GM12878 (cell line): Measurements from ENCODE around the gene KCNK5. TPM values are rescaled to one million over a fixed set of nuclear protein-coding genes. Genes with fewer than 3 reads are reported as not detected.

ENCODE experiments used
- ATAC-seq: fragments of 200-7000 bp; cut with Tn5 transposase; 3 replicates; pipeline ENCODE4 v1.9.1; 2020; ENCODE audit warnings: mild to moderate bottlenecking, moderate library complexity
- BruUV-seq: library from RNA; stranded (reverse); fragments of 400-500 nt; replicated peaks from 2 replicates; lab custom pipeline; 2021; lab: Mats Ljungman, UMichigan
- CTCF ChIA-PET: fragments of 300-600 bp; sonication (Branson Sonifier 250); formaldehyde crosslinking; extraction: SDS; loops from one replicate; lab custom pipeline; 2021; ENCODE audit warnings: inconsistent platforms; lab: Yijun Ruan, JAX
- POLR2A ChIA-PET: fragments of 350-600 bp; formaldehyde crosslinking; extraction: SDS; loops from one replicate; lab custom pipeline; 2021; ENCODE audit warnings: inconsistent platforms; lab: Charles Lee
- RAD21 ChIA-PET: fragments of 300-600 bp; sonication (Branson Sonifier 250); formaldehyde crosslinking; loops from one replicate; lab custom pipeline; 2023; ENCODE audit warnings: antibody characterized with exemption; ENCODE audit not compliant: unreplicated experiment; lab: Charles Lee
- SMC1A ChIA-PET: fragments of 300-600 bp; sonication (Branson Sonifier 250); formaldehyde crosslinking; loops from one replicate; lab custom pipeline; 2023; ENCODE audit not compliant: unreplicated experiment, uncharacterized antibody; lab: Charles Lee
- DNase-seq: peaks from one replicate; pipeline ENCODE4 v3.0.0-alpha.2; 2011; ENCODE audit warnings: low read depth, low spot score
- FAIRE-seq: peaks from 3 replicates; lab custom pipeline; 2011; peaks lifted over from hg19 to GRCh38; lab: Jason Lieb, UNC
- H2AFZ ChIP-seq: 2 replicates; pipeline ENCODE4 v1.6.0; 2011; ENCODE audit warnings: low read depth, low read length, control low read depth; ENCODE audit not compliant: control insufficient read depth
- H3K27ac ChIP-seq: 2 replicates; pipeline ENCODE4 v1.5.1; 2011; ENCODE audit warnings: control low read depth; ENCODE audit not compliant: control insufficient read depth, insufficient read depth
- H3K27me3 ChIP-seq, 2 experiments: replicated peaks in 1 of 2; 2 replicates each; pipeline versions ENCODE4 v1.6.0 to v1.6.1; 2011; ENCODE audit warnings: low read length in 1 of 2; ENCODE audit not compliant: control insufficient read depth in 2 of 2, insufficient read depth in 2 of 2
- H3K36me3 ChIP-seq, 2 experiments: 2 replicates each; pipeline ENCODE4 v1.5.1; 2011; ENCODE audit warnings: low read length in 1 of 2; ENCODE audit not compliant: control insufficient read depth in 2 of 2, insufficient read depth in 2 of 2
- H3K4me1 ChIP-seq: 2 replicates; pipeline ENCODE4 v1.6.1; 2011; ENCODE audit warnings: mild to moderate bottlenecking, low read length, moderate library complexity, mixed read lengths; ENCODE audit not compliant: control insufficient read depth, insufficient read depth
- H3K4me2 ChIP-seq: 2 replicates; pipeline ENCODE4 v1.6.0; 2011; ENCODE audit warnings: control low read depth; ENCODE audit not compliant: control insufficient read depth, insufficient read depth
- H3K4me3 ChIP-seq: fragments of 200-600 bp; sonication (generic); 2 replicates; pipeline ENCODE4 v1.5.1; 2016
- H3K79me2 ChIP-seq: 2 replicates; pipeline ENCODE4 v1.6.0; 2011; ENCODE audit warnings: low read length; ENCODE audit not compliant: control insufficient read depth, insufficient read depth
- H3K9ac ChIP-seq: 2 replicates; pipeline ENCODE4 v1.8.0; 2011; ENCODE audit warnings: low read length, control low read depth, mixed read lengths; ENCODE audit not compliant: control insufficient read depth, insufficient read depth
- H3K9me3 ChIP-seq: replicated peaks from 3 replicates; pipeline ENCODE4 v1.5.1; 2011; ENCODE audit warnings: mild to moderate bottlenecking, low read length; ENCODE audit not compliant: control insufficient read depth, insufficient read depth
- H4K20me1 ChIP-seq: 2 replicates; pipeline ENCODE4 v1.6.0; 2011; ENCODE audit not compliant: control insufficient read depth, insufficient read depth
- CBX3 ChIP-seq: fragments of 200-600 bp; sonication (generic); IDR thresholded peaks from 2 replicates; pipeline ENCODE4 v1.6.1; 2016; ENCODE audit warnings: low read depth, borderline replicate concordance
- E2F8 ChIP-seq: fragments of 450-650 bp; IDR thresholded peaks from 2 replicates; pipeline ENCODE4 v1.6.1; 2018; ENCODE audit warnings: mild to moderate bottlenecking, low read depth, moderate library complexity; ENCODE audit not compliant: partially characterized antibody
- KAT2A ChIP-seq: conservative IDR thresholded peaks from 2 replicates; pipeline ENCODE4 v1.6.1; 2011; ENCODE audit warnings: low read depth, low read length; ENCODE audit not compliant: control insufficient read depth
- LARP7 ChIP-seq: fragments of 450-650 bp; IDR thresholded peaks from 2 replicates; pipeline ENCODE4 v1.6.1; 2017; ENCODE audit warnings: mild to moderate bottlenecking
- WGBS: methylation state at CpG from one replicate; pipeline ENCODE4 v1.1.6; 2016; ENCODE audit warnings: low lambda C conversion rate; ENCODE audit not compliant: insufficient replicate concordance, insufficient coverage; ENCODE audit errors: missing lambda C conversion rate; 5-methylcytosine and 5-hydroxymethylcytosine counted together
- in situ Hi-C: fragments of 300-500 bp; cut with MboI; formaldehyde crosslinking; loops from 9 replicates; pipeline ENCODE4 v1.14.3; 2018; ENCODE audit warnings: mixed read lengths
- intact Hi-C: fragments of 100-400 bp; cut with micrococcal nuclease; formaldehyde crosslinking; loops from one replicate; pipeline ENCODE4 v1.14.2; 2022; ENCODE audit not compliant: unreplicated experiment
- polyA plus RNA-seq, 11 experiments: library from polyadenylated mRNA; depleted of rRNA in 4 of 11; unstranded in 6 of 11; stranded (reverse) in 5 of 11; fragments of >200 nt; fragmentation: Nextera tagmentation in 4 of 11; fragmentation: Illumina TruSeq in 1 of 11; extraction: Ambion mirVana in 4 of 11; extraction: Trizol in 1 of 11; gene quantifications; 1 replicate in 1 of 11; 2 replicates in 10 of 11; pipeline versions ENCODE4 v1.2.1 to v1.2.3, GENCODE V29; 2011 to 2016; ENCODE audit warnings: inconsistent platforms in 2 of 11, missing spikeins in 2 of 11, low read depth in 1 of 11
- total RNA-seq, 4 experiments: library from RNA; depleted of rRNA in 3 of 4; stranded (reverse); fragments of >200 nt in 3 of 4; fragmentation: Illumina TruSeq in 1 of 4; extraction: Trizol in 1 of 4; gene quantifications; 2 replicates each; pipeline versions ENCODE4 v1.2.1 to v1.2.3, GENCODE V29; 2013 to 2021

Gene KCNK5
- total and polyA plus RNA-seq, 10 of the 15 experiments (the other 5 are each of a cell fraction or from before 2014, with no cell fraction given) = 0.11 to 4.2 (median 2.1) TPM

- SMC1A ChIA-PET = no interaction called here
- in situ Hi-C loops = no loop called here
These were observed 40.7 kb upstream of the KCNK5 start for GRCh38 chr6:39269961-39270360.

More at GRCh38 chr6:39269961-39270360, 40.7 kb upstream of the KCNK5 start:
- intact Hi-C loops = no loop called here
- no peak overlapping the region for H3K27ac ChIP-seq
- H3K9me3 ChIP-seq = no peaks in the 10 kb centered on the region
- no peak overlapping the region for H3K4me3 ChIP-seq
- no peak overlapping the region for H2AFZ ChIP-seq
- no TSS peak for BruUV-seq
- 33% methylated on average over 1 of the region's 1 CpG for WGBS
- CTCF ChIA-PET = no interaction called here
- TF ChIP-seq KAT2A (no peak), LARP7 (no peak), E2F8 (no peak), CBX3 (no peak)
- DNase-seq = no peak
- RAD21 ChIA-PET = no interaction called here
- H3K9ac ChIP-seq = no peak overlapping the region
- H4K20me1 ChIP-seq = no peaks in the 10 kb centered on the region
- H3K36me3 ChIP-seq = no peaks in the 10 kb centered on the region
- no peaks in the 10 kb centered on the region; a peak in 1 of 4 replicates for H3K27me3 ChIP-seq
- no peak overlapping the region for H3K4me2 ChIP-seq
- FAIRE-seq = no peak
- POLR2A ChIA-PET = no interaction called here
- H3K4me1 ChIP-seq = no peaks in the 10 kb centered on the region
- no peak for ATAC-seq
- no peaks in the 10 kb centered on the region for H3K79me2 ChIP-seq
